ENCODE results near the gene UBN2. TPM values are rescaled to one million over a fixed set of nuclear protein-coding genes. Genes with fewer than 3 reads are reported as not detected.
A peak's percentile ranks its signal among the peaks of the same experiment; 100 is the strongest.

UBN2 gene
- total RNA-seq, 1 donor from 2014 or later: 12.5 TPM

GRCh38 chr7:139241258-139241657 lies 10.2 kb downstream of the UBN2 start:
- no peak for TF ChIP-seq CTCF (IDR thresholded peaks at IDR 0.05)
- TF ChIP-seq POLR2AphosphoS5 (IDR thresholded peaks at IDR 0.05; ENCODE audit: insufficient read depth in 1 of 2, low read depth in 1 of 2): no peak
- no peak for TF ChIP-seq POLR2A (IDR thresholded peaks at IDR 0.05)
- Histone ChIP-seq H3K36me3 (peaks cover 0 to 42% of the 10 kb centered on the region in 2 donors), H3K4me1 (peaks cover 24% of the 10 kb centered on the region), H3K27me3 (no peaks in the 10 kb centered on the region), H3K9me3 (no peaks in the 10 kb centered on the region), H3K27ac (no peak overlapping the region), H3K4me3 (no peak overlapping the region)
- intact Hi-C loops (cut with DNase I): no loop called here
- DNase-seq (ENCODE audit: extremely low spot score in 2 of 2): no peak

GRCh38 chr7:139242741-139243281 lies 11.8 kb downstream of the UBN2 start:
- Histone ChIP-seq H3K9me3 (no peaks in the 10 kb centered on the region), H3K27me3 (no peaks in the 10 kb centered on the region), H3K36me3 (peaks cover 0 to 30% of the 10 kb centered on the region in 2 donors), H3K27ac (peak overlapping the region; percentile 24), H3K4me3 (no peak overlapping the region), H3K4me1 (peaks cover 24% of the 10 kb centered on the region)
- TF ChIP-seq CTCF (IDR thresholded peaks at IDR 0.05) (no peak), POLR2AphosphoS5 (IDR thresholded peaks at IDR 0.05; ENCODE audit: insufficient read depth in 1 of 2, low read depth in 1 of 2) (peak in 1 of 2 donors; percentile 6)
- intact Hi-C loops (cut with DNase I): no loop called here
- no peak for DNase-seq (ENCODE audit: extremely low spot score in 2 of 2)

- no peak for DNase-seq (ENCODE audit: extremely low spot score in 2 of 2)
- H3K36me3 ChIP-seq: peaks cover 0 to 24% of the 10 kb centered on the region in 2 donors
- H3K4me1 ChIP-seq: peaks cover 24% of the 10 kb centered on the region
- intact Hi-C loops (cut with DNase I): no loop called here
- no peaks in the 10 kb centered on the region for H3K9me3 ChIP-seq
- no peak overlapping the region for H3K4me3 ChIP-seq
- no peak overlapping the region for H3K27ac ChIP-seq
- no peaks in the 10 kb centered on the region for H3K27me3 ChIP-seq
- TF ChIP-seq POLR2AphosphoS5 (IDR thresholded peaks at IDR 0.05; ENCODE audit: insufficient read depth in 1 of 2, low read depth in 1 of 2) (no peak), POLR2A (IDR thresholded peaks at IDR 0.05) (no peak), CTCF (IDR thresholded peaks at IDR 0.05) (no peak)
Measured at GRCh38 chr7:139245401-139245800, 14.4 kb downstream of the UBN2 start.

GRCh38 chr7:139246494-139246893 lies 15.5 kb downstream of the UBN2 start:
- intact Hi-C loops (cut with DNase I): no loop called here
- H3K27me3 ChIP-seq: no peaks in the 10 kb centered on the region
- H3K4me1 ChIP-seq: peaks cover 24% of the 10 kb centered on the region
- H3K4me3 ChIP-seq: no peak overlapping the region
- DNase-seq (ENCODE audit: extremely low spot score in 2 of 2): no peak
- no peaks in the 10 kb centered on the region for H3K9me3 ChIP-seq
- TF ChIP-seq POLR2A (IDR thresholded peaks at IDR 0.05) (no peak), CTCF (IDR thresholded peaks at IDR 0.05) (no peak), POLR2AphosphoS5 (IDR thresholded peaks at IDR 0.05; ENCODE audit: insufficient read depth in 1 of 2, low read depth in 1 of 2) (no peak)
- H3K27ac ChIP-seq: no peak overlapping the region
- peaks cover 0 to 24% of the 10 kb centered on the region in 2 donors for H3K36me3 ChIP-seq

GRCh38 chr7:139246905-139247304 lies 15.9 kb downstream of the UBN2 start:
- TF ChIP-seq POLR2AphosphoS5 (IDR thresholded peaks at IDR 0.05; ENCODE audit: insufficient read depth in 1 of 2, low read depth in 1 of 2): no peak
- TF ChIP-seq CTCF (IDR thresholded peaks at IDR 0.05): no peak
- no peak for TF ChIP-seq POLR2A (IDR thresholded peaks at IDR 0.05)
- H3K27me3 ChIP-seq: no peaks in the 10 kb centered on the region
- no peaks in the 10 kb centered on the region for H3K9me3 ChIP-seq
- H3K27ac ChIP-seq: no peak overlapping the region
- DNase-seq (ENCODE audit: extremely low spot score in 2 of 2): no peak
- intact Hi-C loops (cut with DNase I): no loop called here
- peaks cover 0 to 28% of the 10 kb centered on the region in 2 donors for H3K36me3 ChIP-seq
- peaks cover 20% of the 10 kb centered on the region for H3K4me1 ChIP-seq
- no peak overlapping the region for H3K4me3 ChIP-seq

All from vagina (tissue), 2 donors.